Upper lobe of left lung (tissue), 6 donors: ENCODE results near the gene RASAL2. TPM values are rescaled to one million over a fixed set of nuclear protein-coding genes. Genes with fewer than 3 reads are reported as not detected.

ENCODE experiments used
- ATAC-seq, 2 donors: fragments of 200-7000 bp; cut with Tn5 transposase; one replicate each; pipeline ENCODE4 v1.9.1; 2022; ENCODE audit warnings: mild to moderate bottlenecking in 2 of 2, moderate library complexity in 2 of 2; ENCODE audit not compliant: low FRiP score in 2 of 2
- DNase-seq, 2 donors: peaks; one replicate each; pipeline ENCODE4 v3.0.0-alpha.2; 2019 to 2020
- H3K27ac ChIP-seq, 4 donors: fragments of 200-600 bp; sonication (generic); one replicate each; pipeline ENCODE4 v1.5.1; 2016 to 2019
- H3K27me3 ChIP-seq, 4 donors: fragments of 200-600 bp; sonication (generic); one replicate each; pipeline ENCODE4 v1.5.1; 2017 to 2019
- H3K36me3 ChIP-seq, 4 donors: fragments of 200-600 bp; sonication (generic); one replicate each; pipeline ENCODE4 v1.5.1; 2016 to 2019
- H3K4me1 ChIP-seq, 4 donors: fragments of 200-600 bp; sonication (generic); one replicate each; pipeline ENCODE4 v1.5.1; 2018 to 2019
- H3K4me3 ChIP-seq, 4 donors: fragments of 200-600 bp; sonication (generic); one replicate each; pipeline ENCODE4 v1.5.1; 2017 to 2019; ENCODE audit warnings: mild to moderate bottlenecking in 2 of 4, moderate library complexity in 1 of 4
- H3K9me3 ChIP-seq, 4 donors: fragments of 200-600 bp; sonication (generic); one replicate each; pipeline ENCODE4 v1.5.1; 2018 to 2019
- CTCF ChIP-seq, 6 experiments: fragments of 450-650 bp in 4 of 6; fragments of 200-600 bp in 2 of 6; sonication (generic) in 2 of 6; IDR thresholded peaks; one replicate each; pipeline ENCODE4 v1.5.1; 2016 to 2019; ENCODE audit warnings: antibody characterized with exemption in 6 of 6
- EP300 ChIP-seq, 4 donors: sonication (generic); formaldehyde crosslinking; IDR thresholded peaks; one replicate each; pipeline ENCODE4 v1.5.1; 2017; ENCODE audit warnings: antibody characterized with exemption in 4 of 4, control low read depth in 2 of 4
- POLR2A ChIP-seq, 4 donors: fragments of 450-650 bp; IDR thresholded peaks; one replicate each; pipeline ENCODE4 v1.5.1; 2016 to 2017; ENCODE audit warnings: antibody characterized with exemption in 4 of 4, mild to moderate bottlenecking in 2 of 4
- POLR2AphosphoS5 ChIP-seq, 2 donors: sonication (generic); formaldehyde crosslinking; IDR thresholded peaks; one replicate each; pipeline ENCODE4 v1.5.1; 2017; ENCODE audit warnings: antibody characterized with exemption in 2 of 2
- WGBS, 2 donors: methylation state at CpG; one replicate each; pipeline ENCODE4 v1.1.5; 2017 to 2018; 5-methylcytosine and 5-hydroxymethylcytosine counted together
- total RNA-seq, 6 donors: library from RNA; depleted of rRNA in 4 of 6; stranded (reverse); fragments of >200 nt in 4 of 6; gene quantifications; one replicate each; pipeline versions ENCODE4 v1.1.0 to v1.2.1, GENCODE V29; 2016 to 2021
- donor health status: DM: no; HTN: no; CAD: no; lungs with moderate emphysema.
- donor health status: DM: no; HTN: yes; CAD: no; lungs with severe emphysema.

The RASAL2 gene
- total RNA-seq, 6 donors from 2014 or later = 24.7 to 59.0 (median 41.6) TPM

- Histone ChIP-seq H3K27me3 (no peaks in the 10 kb centered on the region), H3K4me1 (no peaks in the 10 kb centered on the region), H3K9me3 (no peaks in the 10 kb centered on the region), H3K27ac (no peak overlapping the region), H3K4me3 (no peak overlapping the region), H3K36me3 (peaks cover 0 to 38% (median 15%) of the 10 kb centered on the region in 4 donors)
- no peak for DNase-seq
- TF ChIP-seq POLR2A (IDR thresholded peaks at IDR 0.05) = no peak
- no peak for TF ChIP-seq CTCF (IDR thresholded peaks at IDR 0.05)
- no peak for TF ChIP-seq POLR2AphosphoS5 (IDR thresholded peaks at IDR 0.05)
- no peak for TF ChIP-seq EP300 (IDR thresholded peaks at IDR 0.05)
- no peak for ATAC-seq
- 65 to 93% methylated on average over 1 of the region's 1 CpG for WGBS, 2 donors
Measured at GRCh38 chr1:178464141-178464540, 370.2 kb downstream of the RASAL2 start.

- TF ChIP-seq POLR2AphosphoS5 (IDR thresholded peaks at IDR 0.05) (no peak), EP300 (IDR thresholded peaks at IDR 0.05) (no peak), POLR2A (IDR thresholded peaks at IDR 0.05) (no peak), CTCF (IDR thresholded peaks at IDR 0.05) (no peak)
- Histone ChIP-seq H3K27ac (no peak overlapping the region), H3K4me3 (no peak overlapping the region), H3K4me1 (no peaks in the 10 kb centered on the region), H3K27me3 (no peaks in the 10 kb centered on the region), H3K9me3 (no peaks in the 10 kb centered on the region), H3K36me3 (peaks cover 0 to 38% (median 17%) of the 10 kb centered on the region in 4 donors)
- no peak for ATAC-seq
- no peak for DNase-seq
Measured at GRCh38 chr1:178464566-178464965, 370.7 kb downstream of the RASAL2 start.

GRCh38 chr1:178465011-178465410 is 371.1 kb downstream of the RASAL2 start:
- DNase-seq (no peak), ATAC-seq (no peak)
- no peak overlapping the region for H3K4me3 ChIP-seq
- no peaks in the 10 kb centered on the region for H3K9me3 ChIP-seq
- TF ChIP-seq CTCF (IDR thresholded peaks at IDR 0.05) (no peak), POLR2AphosphoS5 (IDR thresholded peaks at IDR 0.05) (no peak), EP300 (IDR thresholded peaks at IDR 0.05) (no peak), POLR2A (IDR thresholded peaks at IDR 0.05) (no peak)
- H3K4me1 ChIP-seq = no peaks in the 10 kb centered on the region
- peaks cover 0 to 42% (median 17%) of the 10 kb centered on the region in 4 donors for H3K36me3 ChIP-seq
- H3K27me3 ChIP-seq = no peaks in the 10 kb centered on the region
- H3K27ac ChIP-seq = no peak overlapping the region

GRCh38 chr1:178467837-178468236 is 373.9 kb downstream of the RASAL2 start:
- H3K36me3 ChIP-seq = peaks cover 0 to 47% (median 17%) of the 10 kb centered on the region in 4 donors

More at GRCh38 chr1:178467837-178468236, 373.9 kb downstream of the RASAL2 start:
- Histone ChIP-seq H3K4me3 (no peak overlapping the region), H3K9me3 (no peaks in the 10 kb centered on the region), H3K4me1 (no peaks in the 10 kb centered on the region), H3K27me3 (no peaks in the 10 kb centered on the region), H3K27ac (no peak overlapping the region)
- DNase-seq = no peak
- TF ChIP-seq CTCF (IDR thresholded peaks at IDR 0.05) (no peak), POLR2AphosphoS5 (IDR thresholded peaks at IDR 0.05) (no peak), EP300 (IDR thresholded peaks at IDR 0.05) (no peak), POLR2A (IDR thresholded peaks at IDR 0.05) (no peak)
- ATAC-seq = no peak
